Stimulated activated CD8-positive, alpha-beta memory T cell treated with anti-CD3 and anti-CD28 coated beads, Interleukin-15, amount 100 ng/mL, for 1 hour (primary cell): ENCODE measurements around the gene TAL1.
"Not testable (repeated sequence)": the region's sequence is repeated elsewhere in the genome, so short reads cannot be mapped to it uniquely, and the experiment has no call there.

Experiments used
- DNase-seq: peaks from one replicate; pipeline ENCODE4 v3.0.0-alpha.2; 2020; ENCODE audit warnings: low read depth

The TAL1 gene

DNA sequence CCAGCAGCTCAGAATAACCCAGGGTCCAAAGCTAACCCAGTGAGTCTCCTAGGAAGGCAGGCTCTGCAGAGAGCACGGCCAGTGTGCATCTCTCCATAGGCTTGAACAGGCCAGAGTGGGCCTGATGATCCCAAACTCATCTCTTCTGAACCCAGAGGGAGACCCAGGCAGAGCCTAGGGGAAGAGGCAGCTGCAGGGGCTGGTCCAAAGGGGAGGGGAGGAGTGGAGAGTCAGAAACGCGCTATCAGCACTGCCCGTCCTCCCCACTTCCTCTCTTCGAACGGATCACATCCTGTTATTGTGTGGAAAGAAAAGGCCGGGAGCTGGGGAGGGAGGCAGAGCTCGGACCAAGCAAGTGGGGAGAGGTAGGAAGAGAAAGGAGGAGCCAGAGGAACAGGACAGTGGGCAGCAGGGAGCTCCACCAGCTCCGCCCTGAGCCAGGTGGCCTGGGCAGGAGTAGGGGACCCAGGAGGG is 20.2 kb downstream of the TAL1 start:
- no peak for DNase-seq

DNA sequence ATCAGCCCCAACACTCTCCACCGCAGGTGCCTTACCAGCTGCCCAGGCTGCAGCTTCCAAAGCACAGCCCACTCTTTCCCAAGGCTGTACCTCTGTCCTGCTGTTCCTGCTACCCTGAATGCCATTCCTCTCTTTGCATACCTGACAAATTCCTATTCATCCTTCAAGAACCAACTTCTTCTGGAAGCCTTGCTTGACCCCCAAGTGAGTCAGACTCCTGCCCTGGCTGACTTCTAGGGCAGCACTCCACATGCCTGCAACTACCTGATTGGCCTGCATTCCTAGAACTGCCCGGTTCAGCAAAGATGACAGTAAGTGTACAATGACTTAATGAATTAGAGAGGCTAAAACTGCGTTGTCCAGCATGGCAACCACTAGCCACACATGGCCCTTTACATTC is 21.4 kb downstream of the TAL1 start:
- DNase-seq: no peak

DNA sequence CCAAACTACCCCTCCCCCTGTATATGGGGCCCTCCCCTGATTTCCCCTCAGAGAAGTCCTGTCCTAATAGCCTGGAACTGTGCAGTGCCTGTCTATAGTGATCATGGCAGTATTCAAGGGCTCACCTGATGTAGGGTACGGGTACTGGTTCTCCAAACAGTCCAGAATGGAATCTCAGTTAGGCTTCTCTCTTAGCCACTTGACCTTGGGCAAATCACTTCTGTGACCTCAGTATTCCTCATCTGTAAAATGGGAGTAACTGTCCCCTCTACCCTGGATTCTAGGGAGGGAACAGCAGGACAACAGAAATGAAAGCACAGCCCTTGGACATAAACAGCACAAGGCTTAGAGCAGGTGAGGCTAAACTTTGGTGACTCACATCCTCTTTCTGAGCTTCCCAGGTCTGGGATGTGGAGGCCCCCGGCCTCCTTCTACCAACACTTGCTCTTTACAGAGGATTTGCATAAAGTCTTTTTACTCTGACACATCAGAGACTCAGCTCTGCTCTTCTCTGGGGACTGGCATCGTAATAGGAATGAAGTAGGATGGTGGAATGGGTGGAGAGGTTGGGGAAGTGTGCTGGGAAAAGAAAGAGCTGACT is 22.2 kb downstream of the TAL1 start:
- DNase-seq: no peak

DNA sequence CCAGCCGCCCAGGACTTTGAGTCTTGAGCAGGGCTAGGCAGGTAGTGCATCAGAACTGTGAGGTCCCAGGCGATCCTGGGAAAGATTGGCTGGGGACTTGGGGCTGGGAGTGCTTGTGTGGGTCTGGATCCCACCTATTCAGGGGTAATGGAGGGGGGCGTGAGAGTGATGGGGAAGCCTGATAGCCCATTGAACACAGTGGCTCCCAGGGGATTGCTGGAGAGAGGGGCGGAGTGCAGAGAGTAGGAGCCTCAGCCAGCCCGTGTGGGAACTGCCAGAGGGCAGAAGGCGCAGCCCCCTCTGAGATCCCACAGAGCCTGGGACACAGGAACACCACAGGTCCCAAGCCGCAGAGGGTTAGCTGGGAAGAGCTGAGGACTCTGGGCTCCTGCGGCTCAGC is 22.9 kb downstream of the TAL1 start:
- DNase-seq: no peak

DNA sequence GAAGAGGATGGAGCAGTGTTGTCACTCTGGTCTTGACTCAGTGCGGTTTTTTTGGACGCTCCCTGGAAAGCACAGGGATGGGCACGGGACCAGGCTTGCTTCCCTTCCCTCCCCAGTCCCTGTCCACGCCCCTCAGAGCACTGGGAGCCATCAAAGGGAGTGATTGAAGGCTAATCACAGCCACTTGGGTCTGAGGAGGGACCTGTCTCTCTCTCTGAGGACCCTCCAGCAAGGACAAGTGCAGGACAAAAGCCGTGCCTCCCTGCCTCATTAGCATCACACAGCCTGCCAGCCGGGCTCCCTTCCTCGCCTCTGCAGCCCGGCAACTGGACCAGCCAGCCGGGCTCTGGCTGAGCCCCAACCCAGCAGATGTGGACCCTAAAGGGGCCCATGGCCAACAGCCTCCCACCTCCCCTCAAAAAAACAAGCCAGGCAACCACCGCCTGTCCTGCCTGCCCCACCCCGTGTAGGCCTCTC is 23.6 kb downstream of the TAL1 start:
- no peak for DNase-seq

DNA sequence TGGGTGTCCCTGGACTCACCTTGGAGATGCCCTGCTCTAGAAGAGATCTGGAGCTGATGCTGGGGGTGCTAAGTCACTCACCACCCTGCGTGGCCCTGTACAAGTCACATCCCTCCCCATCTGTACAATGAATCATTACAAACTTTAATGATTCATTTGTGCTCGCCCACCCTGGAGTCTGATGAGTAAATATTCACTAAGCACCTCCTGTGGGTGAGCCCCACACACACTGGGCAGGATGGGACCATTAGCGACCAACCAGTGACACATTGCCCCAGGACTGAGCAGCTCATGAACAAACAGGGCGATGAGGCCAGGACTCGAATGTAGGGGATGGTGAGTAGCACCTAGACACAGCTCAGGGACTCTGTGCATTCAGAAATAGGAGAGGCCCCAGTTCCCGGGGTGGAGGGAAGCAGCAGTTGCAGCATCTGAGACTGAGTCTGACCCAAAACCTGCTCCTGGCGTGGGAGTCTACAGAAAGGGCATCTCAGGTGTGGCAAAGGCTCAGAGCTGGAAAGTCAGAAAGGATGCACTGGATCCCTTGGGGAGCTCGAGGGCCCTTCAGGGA is 24.1 kb downstream of the TAL1 start:
- no peak for DNase-seq

DNA sequence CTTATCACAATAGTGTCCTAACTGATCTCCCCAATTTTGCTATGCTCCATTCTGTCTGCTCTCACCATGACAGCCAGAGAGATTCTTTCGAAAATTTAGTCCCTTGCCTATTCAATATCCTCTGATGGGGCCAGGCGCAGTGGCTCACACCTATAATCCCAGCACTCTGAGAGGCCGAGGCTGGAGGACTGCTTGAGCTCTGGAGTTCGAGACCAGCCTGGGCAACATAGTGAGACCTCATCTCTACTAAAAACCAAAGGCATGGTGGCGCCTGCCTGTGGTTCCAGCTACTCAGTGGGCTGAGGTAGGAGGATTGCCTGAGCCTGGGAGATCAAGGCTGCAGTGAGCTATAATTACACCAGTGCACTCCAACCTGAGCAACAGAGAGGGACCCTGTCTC is 26.1 kb downstream of the TAL1 start:
- DNase-seq: no peak

DNA sequence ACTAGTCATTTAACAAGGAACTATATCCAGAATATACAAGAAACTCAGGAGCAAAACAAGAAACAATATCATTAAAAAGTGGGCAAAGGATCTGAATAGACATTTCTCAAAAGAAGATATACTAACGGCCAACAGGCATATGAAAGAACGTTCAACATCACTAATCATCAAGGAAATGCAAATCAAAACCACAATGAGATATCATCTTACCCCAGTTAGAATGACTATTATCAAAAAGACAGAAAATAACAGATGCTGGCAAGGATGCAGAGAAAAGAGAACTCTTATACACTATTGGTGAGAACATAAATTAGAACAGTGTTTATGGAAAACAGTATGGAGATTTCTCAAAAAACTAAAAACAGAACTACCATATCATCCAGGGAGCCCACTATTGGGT is 28.5 kb downstream of the TAL1 start:
- DNase-seq: not testable (repeated sequence)

DNA sequence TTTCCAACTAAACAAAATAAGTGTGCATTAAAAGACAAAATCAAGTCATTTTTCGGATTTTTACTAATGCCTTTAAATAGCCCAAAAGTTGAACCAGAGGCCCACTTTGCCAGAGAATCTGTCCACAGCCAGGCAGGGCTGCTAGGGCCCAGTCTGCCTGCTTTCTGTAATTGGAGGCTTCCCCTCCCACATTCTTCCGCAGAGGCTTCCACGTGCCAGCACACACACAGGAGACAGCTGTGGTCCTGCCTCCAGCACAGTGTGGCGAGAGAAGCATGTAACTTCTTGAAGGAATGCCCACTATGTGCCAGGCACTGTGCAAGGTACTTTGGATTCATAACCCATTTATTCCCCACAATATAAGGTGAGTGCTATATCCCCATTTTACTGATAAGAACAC is 30.8 kb downstream of the TAL1 start:
- DNase-seq: no peak

DNA sequence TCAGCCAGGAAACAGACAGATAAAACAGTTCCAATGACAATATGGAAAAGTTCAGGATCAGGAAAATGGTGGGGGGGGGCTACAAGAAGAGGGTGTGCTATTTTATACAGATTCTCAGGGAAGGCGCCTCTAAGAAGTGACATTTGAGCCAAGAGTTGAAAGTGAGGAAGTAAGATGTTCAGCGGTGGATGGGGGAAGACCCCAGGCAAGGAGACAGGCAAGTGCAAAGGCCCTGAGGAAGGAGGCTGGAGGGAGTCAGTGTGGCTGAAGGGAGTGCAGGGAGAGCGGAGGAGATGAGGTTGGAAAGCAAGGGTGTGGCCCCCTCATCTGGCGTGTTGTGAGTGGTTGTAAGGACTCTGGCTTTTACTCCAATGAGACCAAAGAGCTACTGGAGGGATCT is 33.8 kb downstream of the TAL1 start:
- DNase-seq: no peak

DNA sequence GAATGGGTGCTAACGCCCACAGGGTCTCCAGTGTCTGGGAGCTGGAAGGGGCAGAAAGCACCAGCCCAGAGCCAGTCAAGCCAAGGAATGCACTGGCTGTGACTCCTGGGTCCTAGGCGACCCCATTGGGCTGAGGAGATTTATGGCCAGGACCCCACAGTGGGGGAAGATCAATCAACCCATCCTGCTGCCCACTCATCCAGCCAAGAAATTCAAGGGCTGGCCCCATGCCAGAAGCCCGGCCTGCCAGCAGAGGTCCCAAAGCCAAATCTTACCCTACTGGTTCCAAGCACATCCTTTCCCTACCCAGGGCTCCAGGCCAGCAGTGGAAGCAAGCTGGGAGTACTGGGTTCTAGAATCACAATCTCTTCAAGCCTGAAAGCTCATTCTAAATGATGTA is 35.4 kb downstream of the TAL1 start:
- DNase-seq: no peak

DNA sequence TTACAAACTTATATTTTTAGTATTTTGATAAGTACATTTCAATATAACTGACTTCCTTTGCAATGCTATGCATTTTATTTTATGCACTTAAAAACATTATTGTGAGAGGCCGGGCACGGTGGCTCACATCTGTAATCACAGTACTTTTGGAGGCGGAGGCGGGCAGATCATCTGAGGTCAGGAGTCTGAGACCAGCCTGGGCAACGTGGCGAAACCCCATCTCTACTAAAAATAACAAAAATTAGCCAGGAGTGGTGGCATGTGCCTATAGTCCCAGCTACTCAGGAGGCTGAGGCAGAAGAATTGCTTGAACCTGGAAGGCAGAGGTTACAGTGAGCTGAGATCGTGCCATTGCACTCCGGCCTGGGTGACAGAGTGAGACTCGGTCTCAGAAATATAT is 36.0 kb downstream of the TAL1 start:
- DNase-seq: not testable (repeated sequence)

DNA sequence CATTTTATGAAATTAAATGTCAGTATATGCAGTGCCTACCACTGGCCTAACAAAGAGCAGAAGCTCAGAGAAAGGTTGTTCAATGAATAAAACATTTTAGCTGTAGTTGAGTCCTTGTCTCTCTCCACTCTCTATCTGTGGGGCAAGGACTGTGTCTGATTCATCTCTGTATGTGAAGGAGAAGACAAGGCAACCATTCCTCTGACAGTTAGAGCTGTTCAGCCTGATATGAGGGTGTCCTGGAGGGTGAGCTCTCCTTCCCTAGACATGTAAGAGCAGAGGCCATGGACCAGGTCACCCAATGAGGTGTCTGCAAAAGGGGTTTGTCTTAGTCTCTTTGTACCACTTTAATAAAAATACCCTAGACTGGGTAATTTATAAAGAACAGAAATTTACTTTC is 37.7 kb downstream of the TAL1 start:
- DNase-seq: no peak

DNA sequence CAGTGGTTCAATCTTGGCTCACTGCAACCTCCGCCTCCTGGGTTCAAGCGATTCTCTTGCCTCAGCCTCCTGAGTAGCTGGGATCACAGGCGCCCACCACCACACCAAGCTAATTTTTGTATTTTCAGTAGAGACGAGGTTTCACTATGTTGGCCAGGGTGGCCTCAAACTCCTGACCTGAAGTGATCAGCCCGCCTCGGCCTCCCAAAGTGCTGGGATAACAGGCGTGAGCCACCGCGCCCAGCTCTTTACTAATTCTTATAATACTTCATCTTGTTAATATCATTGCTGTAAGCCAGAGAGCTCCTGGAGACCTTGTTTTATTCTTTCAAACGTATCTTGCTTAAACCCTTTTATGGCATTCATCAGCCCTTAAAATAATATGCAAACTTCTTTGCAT is 38.5 kb downstream of the TAL1 start:
- not testable (repeated sequence) for DNase-seq

DNA sequence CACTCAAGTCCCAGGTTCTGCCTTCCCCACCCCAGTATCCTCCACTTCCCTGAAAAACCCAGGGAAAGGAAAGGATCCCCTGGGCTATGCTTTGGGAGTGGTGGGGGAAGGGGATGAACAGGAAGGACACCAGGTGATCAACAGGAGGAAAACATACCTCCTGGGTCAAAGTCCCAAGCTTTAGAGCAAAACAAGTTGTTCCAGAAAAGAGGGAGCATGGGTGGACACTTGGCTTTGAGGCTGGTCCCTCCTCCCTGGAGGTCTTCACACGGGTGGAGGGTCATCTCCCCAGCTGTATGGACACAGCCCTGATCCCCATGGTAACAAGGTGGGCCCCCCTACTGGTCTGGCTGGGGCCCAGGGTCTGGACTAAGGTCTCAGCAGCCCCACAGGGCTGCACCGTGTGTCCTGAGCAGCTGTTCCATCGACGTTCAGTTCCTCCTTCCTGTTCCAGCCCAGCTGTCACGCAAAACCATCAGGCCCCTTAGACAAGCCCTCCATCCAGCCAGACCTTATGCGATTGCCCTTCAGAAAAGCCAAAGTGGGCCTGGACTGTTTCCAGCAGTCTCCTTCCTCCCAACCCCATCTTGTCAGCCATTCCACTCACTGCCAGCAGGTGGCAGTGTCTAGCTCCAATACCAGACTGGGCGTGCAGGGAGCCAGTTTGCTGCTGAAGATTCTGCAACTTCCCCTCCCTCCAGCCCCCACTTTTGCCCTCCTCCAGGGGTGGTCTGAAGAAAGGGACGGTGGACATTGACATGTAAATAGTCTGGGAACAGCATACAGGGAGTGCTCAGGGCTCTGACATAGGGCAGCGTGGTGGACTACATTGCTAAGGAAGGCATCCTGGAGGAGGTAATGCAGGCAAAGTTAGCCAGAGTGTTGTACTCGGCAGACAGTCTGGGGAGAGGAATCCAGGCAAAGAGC is 39.3 kb downstream of the TAL1 start:
- DNase-seq: peak; percentile 42

DNA sequence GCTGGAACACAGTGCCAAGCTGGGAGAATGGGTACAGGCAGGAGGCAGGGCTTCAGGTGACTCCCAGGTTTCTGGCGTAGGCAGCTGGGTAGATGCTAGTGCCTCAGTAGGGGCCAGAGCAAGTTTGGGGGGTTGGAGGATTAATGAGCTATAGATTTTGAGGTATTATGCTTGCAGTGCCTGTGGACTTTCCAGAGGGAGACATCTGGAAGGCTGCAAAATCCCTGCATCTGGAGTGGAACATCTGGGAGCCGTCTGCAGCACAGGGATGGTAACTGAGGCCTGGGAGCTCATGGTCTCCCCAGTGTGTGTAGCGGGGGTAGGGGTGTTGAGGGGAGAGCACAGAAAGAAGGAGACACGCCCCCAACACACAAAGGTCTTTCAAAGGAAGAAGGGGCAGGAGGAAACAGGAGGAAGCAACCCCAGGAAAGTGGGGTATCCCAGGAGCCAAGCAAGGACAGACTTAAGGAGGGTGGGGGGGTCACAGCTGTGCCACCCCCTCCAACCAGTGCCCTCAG is 40.0 kb downstream of the TAL1 start:
- no peak for DNase-seq

DNA sequence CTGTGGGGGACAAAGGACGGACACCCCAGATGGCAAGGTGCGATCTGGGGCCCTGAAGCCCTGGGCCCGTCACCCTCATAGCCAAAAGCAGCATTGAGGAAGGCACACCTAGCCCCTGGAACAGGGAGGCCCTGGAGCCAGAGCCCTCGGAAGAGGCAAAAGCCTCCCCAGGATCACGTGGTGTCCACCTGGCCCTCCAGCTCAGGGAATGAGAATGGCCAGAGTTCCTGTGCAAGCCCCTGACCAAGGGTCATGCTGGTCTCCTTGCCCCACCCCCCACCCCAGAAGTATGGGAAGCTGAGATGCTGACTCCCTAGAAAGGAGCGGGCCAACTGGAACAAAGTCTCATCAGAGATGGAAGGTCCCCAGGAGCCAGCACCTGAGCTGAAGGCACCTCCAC is 41.2 kb downstream of the TAL1 start:
- DNase-seq: no peak

DNA sequence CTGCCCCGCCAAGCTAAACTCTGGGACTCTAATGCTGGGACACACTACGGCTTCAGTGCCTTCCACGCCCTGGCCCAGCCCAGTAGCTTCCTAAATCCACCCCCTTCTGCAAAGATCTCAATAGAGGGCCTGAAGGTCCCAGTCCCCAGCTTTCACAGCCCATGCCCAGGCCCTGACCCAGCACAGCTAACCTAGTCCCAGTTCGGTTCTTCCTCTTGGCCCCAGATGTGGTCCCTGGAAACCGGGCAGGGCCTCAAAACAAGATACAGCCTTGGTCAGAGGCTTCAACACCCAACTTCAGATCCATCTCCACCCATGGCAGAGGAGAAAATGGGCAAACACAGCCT is 41.5 kb downstream of the TAL1 start:
- DNase-seq: no peak

DNA sequence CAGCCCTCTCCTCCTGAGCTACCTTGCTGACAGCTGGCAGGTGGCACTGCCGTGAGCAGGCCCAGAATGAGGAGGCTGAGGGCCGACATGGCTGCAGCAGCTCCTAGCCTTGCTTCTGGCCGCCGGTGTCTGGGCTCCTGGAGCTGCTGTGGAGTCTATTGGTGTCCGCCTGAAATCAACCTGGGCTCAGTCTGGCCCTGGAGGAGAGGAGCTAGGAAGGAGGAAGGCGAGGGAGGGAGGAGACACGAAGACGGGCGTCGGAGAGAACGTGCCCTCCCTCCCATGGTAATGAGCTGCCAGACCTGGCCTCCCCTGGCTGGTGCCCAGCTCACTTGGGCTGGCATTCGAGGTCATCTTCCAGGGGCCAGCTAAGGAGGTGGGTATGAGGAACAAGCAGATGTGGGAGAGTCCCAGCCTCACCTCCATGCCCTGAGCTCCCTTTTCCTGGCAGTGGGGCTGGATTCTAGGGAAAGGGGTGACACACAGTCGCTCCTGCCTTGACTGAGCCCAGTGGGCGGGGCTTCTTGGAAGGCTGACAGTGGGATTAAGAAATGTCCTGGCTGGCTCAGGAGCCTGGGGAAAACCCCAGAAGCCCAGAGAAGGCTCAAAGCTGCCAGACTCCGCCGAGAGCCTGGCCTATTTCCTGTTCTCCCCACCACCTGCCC is 42.0 kb downstream of the TAL1 start, which contains the start of gene PDZK1IP1:
Gene PDZK1IP1 (minus strand): TSS at position 193 of the 665 bp plus-strand sequence. CDS start 104 bp downstream, at position 89.
- DNase-seq: no peak

DNA sequence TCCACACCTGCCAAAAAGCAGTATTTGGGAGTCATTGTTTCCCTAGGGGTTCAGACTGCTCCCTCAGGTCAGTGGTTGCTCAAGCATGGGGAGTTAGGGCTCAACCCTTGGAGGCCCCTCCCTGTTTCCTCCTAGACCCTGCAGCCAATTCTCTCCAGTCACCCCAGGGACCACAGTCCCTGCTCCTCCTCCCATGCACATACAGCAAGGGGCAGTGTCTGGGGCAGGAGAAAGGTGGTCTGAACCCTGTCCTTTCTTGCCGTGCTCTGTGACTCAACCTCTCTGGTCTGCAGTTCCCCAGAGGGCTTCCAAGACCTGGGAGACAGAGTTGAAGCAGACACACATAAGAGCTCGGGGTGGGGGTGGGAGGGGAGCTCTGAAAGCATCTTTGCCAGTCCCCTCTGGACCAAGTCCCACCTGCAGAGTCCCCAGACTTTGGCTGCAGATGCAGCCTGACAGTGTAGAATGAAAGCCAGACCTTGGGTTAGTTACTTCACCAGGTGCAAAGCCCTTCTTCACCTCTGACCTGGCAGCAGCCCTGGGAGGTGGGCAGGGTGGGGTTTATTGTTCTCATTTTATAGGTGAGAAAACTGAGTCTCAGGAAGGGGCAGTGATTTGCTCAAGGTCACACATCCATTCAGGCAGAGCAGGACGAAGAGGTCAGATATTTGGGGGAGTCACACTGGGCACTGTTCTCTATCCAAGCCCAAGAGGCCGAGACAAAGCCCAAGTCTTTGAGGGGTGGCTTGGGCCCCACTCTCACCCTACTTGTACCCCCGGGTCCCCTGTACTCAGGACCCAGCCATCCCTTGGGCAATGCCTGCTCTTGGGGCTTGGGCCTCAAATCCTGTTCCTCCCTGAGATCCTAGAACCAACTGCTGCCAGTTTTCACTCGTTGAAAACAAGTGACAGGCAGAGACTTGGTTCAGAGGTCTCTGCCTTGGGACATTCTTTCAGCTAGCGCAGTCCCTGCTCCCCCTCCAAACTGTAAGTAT is 42.9 kb downstream of the TAL1 start:
- no peak for DNase-seq

DNA sequence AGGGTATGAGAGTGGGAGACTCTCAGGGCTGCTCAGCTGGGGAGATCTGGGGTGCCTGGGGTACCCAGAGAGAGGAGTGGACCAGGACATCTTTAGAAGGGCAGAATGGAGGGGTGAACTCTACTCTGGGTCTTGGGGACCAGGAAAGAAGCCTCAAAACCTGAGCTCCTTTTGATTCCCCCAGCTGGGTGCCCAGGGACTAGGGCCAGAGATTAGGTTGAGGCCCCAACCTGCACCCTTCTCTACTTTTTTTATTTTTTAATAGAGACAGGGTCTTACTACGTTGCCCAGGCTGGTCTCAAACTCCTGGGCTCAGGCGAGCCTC is 44.1 kb downstream of the TAL1 start:
- DNase-seq: no peak
